H1 (cell line): ENCODE data around the gene HMGCL. TPM values are rescaled to one million over a fixed set of nuclear protein-coding genes. Genes with fewer than 3 reads are reported as not detected.

Experiments used
- CHD1 ChIP-seq: IDR thresholded peaks from 2 replicates; pipeline ENCODE4 v1.6.1; 2012; ENCODE audit warnings: low read depth, low read length, improper control_type of control experiment
- CHD7 ChIP-seq: fragments of 300-600 bp; sonication (generic); IDR thresholded peaks from 2 replicates; pipeline ENCODE4 v1.7.1; 2012; ENCODE audit warnings: low read length, moderate library complexity, mild to moderate bottlenecking, inconsistent platforms; ENCODE audit not compliant: insufficient replicate concordance
- GABPA ChIP-seq: IDR thresholded peaks from 2 replicates; pipeline ENCODE4 v1.6.1; 2011; ENCODE audit warnings: mild to moderate bottlenecking, low read length, moderate library complexity, borderline replicate concordance; ENCODE audit not compliant: insufficient read depth
- HDAC2 ChIP-seq, 2 experiments: fragments of 300-600 bp in 1 of 2; sonication (generic) in 1 of 2; IDR thresholded peaks; 2 replicates each; pipeline ENCODE4 v1.6.1; 2011 to 2012; ENCODE audit warnings: low read depth in 2 of 2, low read length in 2 of 2, mild to moderate bottlenecking in 2 of 2, moderate library complexity in 2 of 2, borderline replicate concordance in 1 of 2, inconsistent platforms in 1 of 2
- MAFK ChIP-seq: IDR thresholded peaks from 2 replicates; pipeline ENCODE4 v1.6.1; 2012; ENCODE audit warnings: low read depth, mild to moderate bottlenecking, improper control_type of control experiment, low read length
- MAX ChIP-seq: IDR thresholded peaks from 2 replicates; pipeline ENCODE4 v1.6.1; 2012; ENCODE audit warnings: inconsistent platforms
- RAD21 ChIP-seq, 2 experiments: IDR thresholded peaks in 1 of 2; conservative IDR thresholded peaks in 1 of 2; 2 replicates each; pipeline ENCODE4 v1.6.1; 2011; ENCODE audit warnings: low read depth in 2 of 2, low read length in 2 of 2, improper control_type of control experiment in 1 of 2, inconsistent platforms in 1 of 2, mild to moderate bottlenecking in 1 of 2, moderate library complexity in 1 of 2
- SAP30 ChIP-seq: fragments of 300-600 bp; sonication (generic); IDR thresholded peaks from 2 replicates; pipeline ENCODE4 v1.7.1; 2012; ENCODE audit warnings: low read length, moderate library complexity, mild to moderate bottlenecking, inconsistent platforms; ENCODE audit not compliant: insufficient read depth, insufficient replicate concordance
- SRF ChIP-seq: IDR thresholded peaks from 2 replicates; pipeline ENCODE4 v1.6.1; 2011; ENCODE audit warnings: mild to moderate bottlenecking, low read depth, low read length, moderate library complexity
- TEAD4 ChIP-seq: IDR thresholded peaks from 2 replicates; pipeline ENCODE4 v1.6.1; 2012; ENCODE audit warnings: low read depth, low read length, inconsistent platforms, mixed read lengths
- ZNF274 ChIP-seq: IDR thresholded peaks from 2 replicates; pipeline ENCODE4 v1.7.0; 2012; ENCODE audit warnings: low read length, borderline replicate concordance; ENCODE audit errors: extremely low read depth
- polyA plus RNA-seq, 7 experiments: library from polyadenylated mRNA; depleted of rRNA in 3 of 7; stranded (reverse) in 5 of 7; unstranded in 2 of 7; fragments of >200 nt in 5 of 7; fragments of 200-250 nt in 2 of 7; gene quantifications; 1 replicate in 5 of 7; 2 replicates in 1 of 7; 4 replicates in 1 of 7; pipeline versions ENCODE4 v1.2.1 to v1.2.3, GENCODE V29; 2011 to 2013; ENCODE audit warnings: missing spikeins in 2 of 7, mixed read lengths in 2 of 7
- total RNA-seq: library from RNA; stranded (reverse); fragmentation: NEBNext Ultra II Directional; extraction: Animal tissue kit (Norgen Biotek cat#: 25700); gene quantifications from 2 replicates; pipeline ENCODE4 v1.2.1, GENCODE V29; 2021

Gene HMGCL
- total and polyA plus RNA-seq, 2 of the 8 experiments (the other 6 are each of a cell fraction or from before 2014, with no cell fraction given), result 13.7 to 19.5 TPM

- no peak for TF ChIP-seq CHD7
- no peak for TF ChIP-seq CHD1
- TF ChIP-seq GABPA, result no peak
- TF ChIP-seq SRF, result no peak
- no peak for TF ChIP-seq MAX
- no peak for TF ChIP-seq HDAC2 (IDR thresholded peaks at IDR 0.05; ENCODE audit: borderline replicate concordance in 1 of 2, low read depth in 2 of 2, low read length in 2 of 2)
- TF ChIP-seq TEAD4, result no peak
- no peak for TF ChIP-seq RAD21 (IDR thresholded peaks at IDR 0.05 in 1 of 2, conservative IDR thresholded peaks at IDR 0.05 in 1 of 2; ENCODE audit: low read depth in 2 of 2, low read length in 2 of 2)
- TF ChIP-seq MAFK, result no peak
- no peak for TF ChIP-seq SAP30
- no peak for TF ChIP-seq ZNF274
Observed at GRCh38 chr1:23768733-23769132, 56.5 kb downstream of the HMGCL start (continued).
